Tongue (tissue), 2 donors: ENCODE measurements around the gene RAB5IF. TPM values are rescaled to one million over a fixed set of nuclear protein-coding genes. Genes with fewer than 3 reads are reported as not detected.
A peak's percentile ranks its signal among the peaks of the same experiment; 100 is the strongest.
"Not testable (repeated sequence)": the region's sequence is repeated elsewhere in the genome, so short reads cannot be mapped to it uniquely, and the experiment has no call there.

Experiments used
- DNase-seq: peaks from one replicate; pipeline ENCODE4 v3.0.0-alpha.2; 2015
- total RNA-seq: library from RNA; depleted of rRNA; stranded (reverse); fragments of >200 nt; gene quantifications from one replicate; pipeline ENCODE4 v1.2.3, GENCODE V29; 2014

Gene RAB5IF
- 54.2 TPM for total RNA-seq

- DNase-seq, result peak; percentile 100
Observed at GRCh38 chr20:36605399-36606157, at the start of gene RAB5IF. Gene RAB5IF, plus strand, starts transcription at chr20:36605779. Its CDS starts 173 bp downstream, at chr20:36605952.

- no peak for DNase-seq
Observed at GRCh38 chr20:36562724-36563123, 42.9 kb upstream of the RAB5IF start.

- DNase-seq, result no peak
Observed at GRCh38 chr20:36563374-36563773, 42.2 kb upstream of the RAB5IF start.

- DNase-seq, result not testable (repeated sequence)
Observed at GRCh38 chr20:36564078-36564725, 41.4 kb upstream of the RAB5IF start.

- not testable (repeated sequence) for DNase-seq
Observed at GRCh38 chr20:36564726-36565121, 40.9 kb upstream of the RAB5IF start.

- DNase-seq, result no peak
Observed at GRCh38 chr20:36565520-36565919, 40.1 kb upstream of the RAB5IF start.

- no peak for DNase-seq
Observed at GRCh38 chr20:36569847-36570429, 35.6 kb upstream of the RAB5IF start.

GRCh38 chr20:36571564-36572504 is 33.7 kb upstream of the RAB5IF start:
- DNase-seq, result no peak

GRCh38 chr20:36572701-36573102 is 32.9 kb upstream of the RAB5IF start:
- peak; percentile 48 for DNase-seq

- peak; percentile 96 for DNase-seq
Observed at GRCh38 chr20:36573103-36573797, 32.3 kb upstream of the RAB5IF start, which contains the start of gene TGIF2. Gene TGIF2, plus strand, starts transcription at chr20:36573597. Its CDS starts 5,178 bp downstream, at chr20:36578775.

- DNase-seq, result peak; percentile 70
Observed at GRCh38 chr20:36573798-36574365, 31.7 kb upstream of the RAB5IF start.

GRCh38 chr20:36574366-36575135 is 31.0 kb upstream of the RAB5IF start:
- DNase-seq, result peak; percentile 65

GRCh38 chr20:36576081-36576445 is 29.5 kb upstream of the RAB5IF start:
- DNase-seq, result no peak

GRCh38 chr20:36578356-36579041 is 27.1 kb upstream of the RAB5IF start:
- DNase-seq, result no peak

GRCh38 chr20:36579996-36580545 is 25.5 kb upstream of the RAB5IF start:
- DNase-seq, result no peak

GRCh38 chr20:36582322-36582721 is 23.3 kb upstream of the RAB5IF start:
- DNase-seq, result no peak

GRCh38 chr20:36582821-36583220 is 22.8 kb upstream of the RAB5IF start:
- DNase-seq, result no peak

- no peak for DNase-seq
Observed at GRCh38 chr20:36584018-36584481, 21.5 kb upstream of the RAB5IF start.

GRCh38 chr20:36585410-36586125 is 20.0 kb upstream of the RAB5IF start:
- peak; percentile 51 for DNase-seq
